GM18951 (cell line): ENCODE results near the gene ACSF3.

Experiments used
- POLR2A ChIP-seq: IDR thresholded peaks from 4 replicates; pipeline ENCODE4 v1.6.1; 2011; ENCODE audit warnings: mild to moderate bottlenecking; ENCODE audit not compliant: insufficient read length, insufficient read depth; ENCODE audit errors: extremely low read depth
- in situ Hi-C: fragments of 300-500 bp; cut with MboI; formaldehyde crosslinking; loops from one replicate; pipeline ENCODE4 v1.12.0; 2022; ENCODE audit warnings: low sequenced_read_pairs, mixed read lengths, inconsistent platforms; ENCODE audit not compliant: unreplicated experiment

The ACSF3 gene

GRCh38 chr16:89152831-89153700 lies 59.4 kb downstream of the ACSF3 start:
- TF ChIP-seq POLR2A = no peak
- in situ Hi-C loops = loop anchor here (25.0 kb wide), 1 partner anchor 216 kb away; no protein-coding TSS in a partner anchor

GRCh38 chr16:89153848-89154271 lies 60.2 kb downstream of the ACSF3 start:
- no peak for TF ChIP-seq POLR2A
- in situ Hi-C loops = loop anchor here (25.0 kb wide), 1 partner anchor 217 kb away; no protein-coding TSS in a partner anchor

GRCh38 chr16:89154390-89155183 lies 60.9 kb downstream of the ACSF3 start:
- TF ChIP-seq POLR2A = no peak
- in situ Hi-C loops = loop anchor here (25.0 kb wide), 1 partner anchor 217 kb away; no protein-coding TSS in a partner anchor

GRCh38 chr16:89155184-89155679 lies 61.6 kb downstream of the ACSF3 start:
- in situ Hi-C loops = loop anchor here (25.0 kb wide), 1 partner anchor 218 kb away; no protein-coding TSS in a partner anchor
- no peak for TF ChIP-seq POLR2A

- no peak for TF ChIP-seq POLR2A
- in situ Hi-C loops = loop anchor here (25.0 kb wide), 1 partner anchor 219 kb away; no protein-coding TSS in a partner anchor
Observed at GRCh38 chr16:89155851-89156739, 62.4 kb downstream of the ACSF3 start.

- in situ Hi-C loops = loop anchor here (25.0 kb wide), 1 partner anchor 220 kb away; no protein-coding TSS in a partner anchor
- TF ChIP-seq POLR2A = no peak
Observed at GRCh38 chr16:89156740-89157645, 63.3 kb downstream of the ACSF3 start.

- in situ Hi-C loops = loop anchor here (25.0 kb wide), 1 partner anchor 220 kb away; no protein-coding TSS in a partner anchor
- TF ChIP-seq POLR2A = no peak
Observed at GRCh38 chr16:89157778-89158177, 64.1 kb downstream of the ACSF3 start.

- in situ Hi-C loops = loop anchor here (25.0 kb wide), 1 partner anchor 222 kb away; no protein-coding TSS in a partner anchor
- no peak for TF ChIP-seq POLR2A
Observed at GRCh38 chr16:89159066-89159849, 65.6 kb downstream of the ACSF3 start.

GRCh38 chr16:89159850-89160354 lies 66.2 kb downstream of the ACSF3 start:
- in situ Hi-C loops = loop anchor here (25.0 kb wide), 1 partner anchor 223 kb away; no protein-coding TSS in a partner anchor
- no peak for TF ChIP-seq POLR2A

GRCh38 chr16:89160977-89161701 lies 67.5 kb downstream of the ACSF3 start:
- in situ Hi-C loops = loop anchor here (25.0 kb wide), 1 partner anchor 224 kb away; no protein-coding TSS in a partner anchor
- no peak for TF ChIP-seq POLR2A
